H7 (cell line): ENCODE results near the gene CARD6. TPM values are rescaled to one million over a fixed set of nuclear protein-coding genes. Genes with fewer than 3 reads are reported as not detected.
A peak's percentile ranks its signal among the peaks of the same experiment; 100 is the strongest.
"Not testable (repeated sequence)": the region's sequence is repeated elsewhere in the genome, so short reads cannot be mapped to it uniquely, and the experiment has no call there.

Experiments
- DNase-seq: peaks from one replicate; pipeline ENCODE4 v3.0.0; 2012
- H3K27me3 ChIP-seq: 2 replicates; pipeline ENCODE4 v1.6.0; 2011; ENCODE audit warnings: mild to moderate bottlenecking, low read length; ENCODE audit not compliant: control insufficient read depth, insufficient read depth
- H3K36me3 ChIP-seq: replicated peaks from 2 replicates; pipeline ENCODE4 v1.5.1; 2011; ENCODE audit warnings: low read length; ENCODE audit not compliant: control insufficient read depth, insufficient read depth
- H3K4me3 ChIP-seq: 2 replicates; pipeline ENCODE4 v1.5.1; 2011; ENCODE audit warnings: low read depth, mild to moderate bottlenecking, control low read depth, low read length, moderate library complexity; ENCODE audit not compliant: insufficient read depth
- total RNA-seq: library from RNA; depleted of rRNA; stranded (reverse); fragments of >200 nt; shearing (Covaris generic); gene quantifications from 2 replicates; pipeline ENCODE4 v1.2.3, GENCODE V29; 2014; rRNA removed

The CARD6 gene
- total RNA-seq, 1 experiment from 2014 or later, result 0.35 TPM

- DNase-seq, result no peak
- no peak overlapping the region for H3K4me3 ChIP-seq
- no peaks in the 10 kb centered on the region for H3K36me3 ChIP-seq
- H3K27me3 ChIP-seq, result no peaks in the 10 kb centered on the region
Measured at GRCh38 chr5:40877371-40877988, 36.3 kb downstream of the CARD6 start.

GRCh38 chr5:40879163-40879942 is 38.2 kb downstream of the CARD6 start:
- Histone ChIP-seq H3K27me3 (no peaks in the 10 kb centered on the region), H3K4me3 (no peak overlapping the region), H3K36me3 (no peaks in the 10 kb centered on the region)
- DNase-seq, result no peak

- DNase-seq, result no peak
- no peaks in the 10 kb centered on the region for H3K27me3 ChIP-seq
Measured at GRCh38 chr5:40882291-40882690, 41.1 kb downstream of the CARD6 start.

GRCh38 chr5:40883051-40883450 is 41.9 kb downstream of the CARD6 start:
- DNase-seq, H3K36me3 ChIP-seq, H3K27me3 ChIP-seq, H3K4me3 ChIP-seq: not testable (repeated sequence)

More at GRCh38 chr5:40882291-40882690, 41.1 kb downstream of the CARD6 start:
- H3K36me3 ChIP-seq, result no peaks in the 10 kb centered on the region
- no peak overlapping the region for H3K4me3 ChIP-seq

- not testable (repeated sequence) for DNase-seq, H3K36me3 ChIP-seq, H3K27me3 ChIP-seq
- peak overlapping the region; percentile 20 for H3K4me3 ChIP-seq
Measured at GRCh38 chr5:40895440-40896425, 54.6 kb downstream of the CARD6 start.

GRCh38 chr5:40904205-40904993 is 63.2 kb downstream of the CARD6 start:
- Histone ChIP-seq H3K27me3 (no peaks in the 10 kb centered on the region), H3K36me3 (no peaks in the 10 kb centered on the region), H3K4me3 (no peak overlapping the region)
- peak; percentile 53 for DNase-seq

- H3K36me3 ChIP-seq, result no peaks in the 10 kb centered on the region
- DNase-seq, result no peak
- H3K4me3 ChIP-seq, result no peak overlapping the region
- no peaks in the 10 kb centered on the region for H3K27me3 ChIP-seq
Measured at GRCh38 chr5:40904994-40905306, 63.8 kb downstream of the CARD6 start.

- no peaks in the 10 kb centered on the region for H3K27me3 ChIP-seq
- DNase-seq, result no peak
- no peak overlapping the region for H3K4me3 ChIP-seq
- no peaks in the 10 kb centered on the region for H3K36me3 ChIP-seq
Measured at GRCh38 chr5:40906351-40906751, 65.2 kb downstream of the CARD6 start.

GRCh38 chr5:40909264-40909663 is 68.1 kb downstream of the CARD6 start, which contains the start of gene C7:
Gene C7 (plus strand): TSS chr5:40909497. CDS start chr5:40909611, 114 bp downstream.
- Histone ChIP-seq H3K36me3 (no peaks in the 10 kb centered on the region), H3K27me3 (no peaks in the 10 kb centered on the region), H3K4me3 (no peak within 1 kb of the TSS)
- DNase-seq, result no peak

- no peaks in the 10 kb centered on the region for H3K27me3 ChIP-seq
- no peak overlapping the region for H3K4me3 ChIP-seq
- DNase-seq, result no peak
- H3K36me3 ChIP-seq, result no peaks in the 10 kb centered on the region
Measured at GRCh38 chr5:40909723-40910122, 68.6 kb downstream of the CARD6 start.

Other genes starting within 250 kb of the CARD6 start
- 0.07 and 0.31 TPM in 2 replicates for gene PTGER4, start 161.5 kb upstream of the CARD6 start, total RNA-seq
- gene TTC33, start 85.4 kb upstream of the CARD6 start, total RNA-seq, result 7.8 and 8.1 TPM in 2 replicates
- gene PRKAA1, start 43.0 kb upstream of the CARD6 start, total RNA-seq, result 30.2 and 46.5 TPM in 2 replicates
- gene RPL37, start 6.1 kb upstream of the CARD6 start, total RNA-seq, result 1,413 and 1,683 TPM in 2 replicates
- gene C7, start 68.1 kb downstream of the CARD6 start, total RNA-seq, result 0.07 and 0.87 TPM in 2 replicates
- gene MROH2B, start 230.0 kb downstream of the CARD6 start, total RNA-seq, result not detected in 2 replicates